VCaP (cell line): ENCODE data around the gene ACTC1.

Experiments
- H3K27ac ChIP-seq: fragments of 450-650 bp; 2 replicates; pipeline ENCODE4 v1.5.1; 2017
- TF ChIP-seq, protein P1 (sequence below): fragments of 450-650 bp; conservative IDR thresholded peaks from 2 replicates; pipeline ENCODE4 v1.5.1; 2017; ENCODE audit warnings: mild to moderate bottlenecking, moderate library complexity

The ACTC1 gene

DNA sequence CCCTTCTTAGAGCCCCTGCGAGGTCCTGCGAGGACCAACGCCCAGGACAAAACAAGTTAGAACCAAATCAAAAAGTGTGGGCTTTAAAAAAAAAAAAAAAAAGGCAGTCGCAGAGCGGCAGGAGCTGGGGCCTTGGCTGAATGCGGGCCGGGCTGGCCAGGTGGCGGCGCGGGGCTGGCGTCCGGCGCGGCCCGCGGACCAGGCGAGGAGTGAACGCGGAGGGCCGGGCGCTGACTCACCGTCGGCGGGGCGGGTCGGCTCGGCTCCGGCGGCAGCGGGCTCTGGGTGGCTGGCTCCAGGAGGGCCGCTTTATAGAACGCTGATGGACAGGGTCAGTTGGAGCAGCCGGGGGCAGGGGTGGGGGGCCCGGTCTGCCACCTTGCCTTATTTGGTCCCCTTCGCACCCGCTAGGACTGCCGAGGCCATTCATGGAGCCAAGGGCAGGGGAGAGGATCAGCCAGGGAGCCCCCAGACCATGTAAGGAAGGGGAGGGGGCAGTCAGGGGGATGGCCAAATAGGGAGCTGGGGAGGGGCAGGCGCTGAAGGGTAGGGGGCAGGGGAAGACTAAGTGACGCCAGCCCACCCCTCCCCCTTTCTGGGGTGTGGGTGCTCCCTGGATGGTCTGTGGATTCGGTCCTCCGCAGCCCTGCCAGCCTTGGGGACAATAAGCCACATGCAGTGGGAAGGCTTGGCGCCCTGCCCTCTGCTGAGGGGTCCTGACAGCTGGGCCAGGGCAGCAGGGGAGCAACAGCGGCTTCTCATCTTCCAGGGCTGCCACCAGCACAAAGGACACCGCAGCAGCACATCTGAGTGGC, at the start of gene ACTC1:
ACTC1 (minus strand) TSS at position 283 of the 815 bp plus-strand sequence. CDS start 741 bp downstream, outside the sequence.
- TF ChIP-seq, protein P1, sequence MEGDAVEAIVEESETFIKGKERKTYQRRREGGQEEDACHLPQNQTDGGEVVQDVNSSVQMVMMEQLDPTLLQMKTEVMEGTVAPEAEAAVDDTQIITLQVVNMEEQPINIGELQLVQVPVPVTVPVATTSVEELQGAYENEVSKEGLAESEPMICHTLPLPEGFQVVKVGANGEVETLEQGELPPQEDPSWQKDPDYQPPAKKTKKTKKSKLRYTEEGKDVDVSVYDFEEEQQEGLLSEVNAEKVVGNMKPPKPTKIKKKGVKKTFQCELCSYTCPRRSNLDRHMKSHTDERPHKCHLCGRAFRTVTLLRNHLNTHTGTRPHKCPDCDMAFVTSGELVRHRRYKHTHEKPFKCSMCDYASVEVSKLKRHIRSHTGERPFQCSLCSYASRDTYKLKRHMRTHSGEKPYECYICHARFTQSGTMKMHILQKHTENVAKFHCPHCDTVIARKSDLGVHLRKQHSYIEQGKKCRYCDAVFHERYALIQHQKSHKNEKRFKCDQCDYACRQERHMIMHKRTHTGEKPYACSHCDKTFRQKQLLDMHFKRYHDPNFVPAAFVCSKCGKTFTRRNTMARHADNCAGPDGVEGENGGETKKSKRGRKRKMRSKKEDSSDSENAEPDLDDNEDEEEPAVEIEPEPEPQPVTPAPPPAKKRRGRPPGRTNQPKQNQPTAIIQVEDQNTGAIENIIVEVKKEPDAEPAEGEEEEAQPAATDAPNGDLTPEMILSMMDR, result no peak
- H3K27ac ChIP-seq, result no peak within 1 kb of the TSS

DNA sequence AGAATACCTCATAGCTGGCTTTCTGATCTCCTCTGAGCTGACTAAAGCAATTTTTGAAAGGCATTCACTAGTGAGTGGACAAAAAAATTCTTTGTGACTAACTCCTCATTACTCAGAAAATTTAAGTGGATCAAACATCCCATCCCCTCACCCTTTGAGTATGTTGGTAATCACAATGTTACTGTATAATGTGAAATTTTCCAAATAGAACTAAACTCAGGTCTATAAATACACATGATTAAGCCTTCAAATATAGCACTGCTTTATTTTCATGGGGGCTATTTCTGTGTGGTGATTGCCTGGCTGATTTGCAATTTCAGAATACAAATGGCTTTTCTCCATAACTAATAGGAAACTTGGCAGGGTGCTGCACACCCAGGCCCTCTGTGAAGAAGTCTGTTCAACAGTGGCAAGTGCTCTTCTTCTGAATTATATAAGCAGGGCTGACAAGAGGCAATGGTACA, 45.9 kb upstream of the ACTC1 start:
- H3K27ac ChIP-seq, result no peak overlapping the region
- TF ChIP-seq, protein P1, result no peak

DNA sequence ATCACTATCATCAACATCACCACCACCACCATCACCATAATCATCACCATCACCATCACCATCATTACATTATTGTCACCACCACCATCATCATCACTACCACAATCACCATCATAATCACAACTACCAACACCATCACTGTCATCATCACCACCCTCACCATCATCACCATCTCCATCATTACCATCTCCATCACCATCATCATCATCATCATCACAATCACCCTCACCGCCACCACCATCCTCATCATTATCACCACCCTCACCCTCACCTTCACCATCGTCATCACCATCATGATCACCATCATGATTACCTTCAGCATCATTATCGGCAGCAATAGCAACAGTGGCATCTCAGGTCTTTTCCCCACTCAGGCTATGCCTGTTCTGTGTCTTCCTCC, 42.9 kb upstream of the ACTC1 start:
- TF ChIP-seq, protein P1, result no peak
- H3K27ac ChIP-seq, result no peak overlapping the region

DNA sequence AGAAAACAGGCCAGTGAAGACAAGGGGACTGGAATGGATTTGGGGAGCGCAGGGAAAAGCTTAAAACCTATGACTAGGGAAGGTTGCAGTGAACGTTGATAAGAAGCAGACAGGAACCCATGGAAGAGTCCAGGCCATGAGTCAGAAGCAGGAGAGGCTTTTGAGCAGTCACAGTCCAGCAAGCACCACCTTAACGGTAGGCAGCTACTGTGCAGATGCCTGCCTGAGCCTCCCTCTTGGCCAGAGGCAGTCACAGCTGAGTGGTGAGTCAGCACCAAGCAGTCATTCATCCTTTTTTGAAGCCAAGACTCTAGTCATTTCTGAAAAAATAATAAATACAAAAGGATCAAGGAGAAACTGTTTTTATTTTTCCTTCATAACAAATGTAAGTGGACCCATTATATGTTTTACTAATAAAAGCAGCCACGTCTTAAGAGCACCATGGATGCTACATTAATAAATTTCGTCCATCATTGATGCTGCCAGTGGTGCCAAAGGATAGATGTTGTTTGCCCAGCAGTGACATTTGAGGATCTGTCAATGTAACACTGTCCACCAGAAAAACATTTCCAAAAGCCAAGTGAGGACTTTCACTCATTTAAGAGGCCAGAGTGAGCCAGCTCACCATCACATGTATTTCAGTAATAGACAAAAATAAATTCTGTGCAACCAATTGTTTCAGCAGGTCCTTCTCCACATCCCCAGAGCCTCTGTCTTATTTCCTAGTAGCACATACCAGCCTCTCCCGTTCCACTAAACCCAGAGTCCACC, 42.1 kb upstream of the ACTC1 start:
- TF ChIP-seq, protein P1, result no peak
- no peak overlapping the region for H3K27ac ChIP-seq

DNA sequence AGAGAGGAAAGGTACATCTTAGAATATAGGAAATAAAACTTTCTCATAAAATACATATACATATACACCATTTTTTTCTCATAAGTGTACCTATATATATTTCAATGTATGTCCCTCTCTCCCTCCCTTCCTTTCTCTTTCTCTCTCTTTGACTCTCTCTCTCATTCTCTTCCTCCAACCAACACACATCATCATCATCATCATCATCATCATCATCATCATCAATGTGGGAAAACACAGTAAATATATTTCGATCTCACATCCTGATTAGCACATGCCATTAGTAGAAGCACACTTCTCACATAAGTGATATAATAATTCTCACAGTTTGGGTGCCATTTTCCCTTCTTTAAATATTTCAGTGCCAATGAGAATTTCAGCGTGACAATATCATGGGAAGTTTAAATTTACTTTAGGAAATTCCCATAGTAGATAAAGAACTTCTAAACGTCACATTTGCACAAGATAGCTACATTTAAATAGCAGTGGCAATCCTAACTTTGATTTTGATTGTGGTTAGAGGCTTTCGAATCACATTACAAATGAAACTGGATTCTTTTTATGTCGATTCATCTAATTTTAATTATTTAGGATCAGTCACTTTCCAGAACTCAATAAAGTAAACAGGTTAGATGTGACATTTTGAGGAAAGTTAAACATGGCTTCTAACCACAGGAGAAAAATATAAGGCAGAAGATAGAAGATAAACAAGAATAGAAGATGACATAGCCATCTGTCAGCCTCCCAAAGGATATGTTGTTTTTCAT, 33.0 kb upstream of the ACTC1 start:
- no peak overlapping the region for H3K27ac ChIP-seq
- TF ChIP-seq, protein P1, result no peak

DNA sequence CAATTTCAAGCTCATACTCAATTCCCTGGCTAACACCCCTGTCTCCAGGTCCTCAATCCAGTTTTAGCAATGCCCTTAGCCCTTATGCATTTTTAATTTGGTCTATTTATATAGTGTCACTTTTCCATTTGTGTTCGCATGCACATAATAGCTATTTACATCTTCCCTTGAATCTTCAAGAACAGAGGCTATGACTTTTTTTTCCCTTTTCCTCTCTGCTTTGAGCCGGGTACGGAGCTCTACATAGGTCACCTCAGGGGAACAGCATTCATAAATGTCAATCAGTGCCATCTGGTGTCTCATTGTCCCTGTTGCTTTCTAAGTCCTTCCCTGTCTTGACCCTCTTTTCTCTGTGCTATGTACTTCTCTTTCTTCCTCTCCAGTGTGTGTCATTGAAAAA, 26.5 kb upstream of the ACTC1 start:
- TF ChIP-seq, protein P1, result no peak
- H3K27ac ChIP-seq, result no peak overlapping the region

DNA sequence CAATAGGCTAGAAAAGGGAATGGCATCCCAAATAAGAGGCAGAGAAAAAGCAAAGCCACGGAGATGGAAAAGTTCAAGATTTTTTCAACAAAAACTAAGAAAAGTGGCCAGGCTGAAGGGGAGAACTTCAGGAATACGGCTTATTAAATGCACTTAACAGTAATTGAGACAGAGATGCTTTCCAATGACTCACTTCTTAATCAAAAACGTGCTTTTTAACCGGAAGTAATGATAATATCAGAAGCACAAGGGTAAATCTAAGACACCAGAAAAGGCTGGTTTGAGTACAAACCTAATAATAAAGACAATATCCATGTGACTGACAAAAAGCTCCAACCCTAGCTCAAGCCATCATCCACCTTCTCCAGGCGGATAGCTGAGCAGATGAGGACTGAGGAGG, 24.8 kb upstream of the ACTC1 start:
- TF ChIP-seq, protein P1, result no peak
- H3K27ac ChIP-seq, result no peak overlapping the region
